COR-L47 (cell line): ENCODE data around the gene MMP24OS.
"Not testable (repeated sequence)": the region's sequence is repeated elsewhere in the genome, so short reads cannot be mapped to it uniquely, and the experiment has no call there.

Experiments
- DNase-seq: peaks from one replicate; lab custom pipeline; 2025; lab: John Stamatoyannopoulos, UW

MMP24OS gene

DNA sequence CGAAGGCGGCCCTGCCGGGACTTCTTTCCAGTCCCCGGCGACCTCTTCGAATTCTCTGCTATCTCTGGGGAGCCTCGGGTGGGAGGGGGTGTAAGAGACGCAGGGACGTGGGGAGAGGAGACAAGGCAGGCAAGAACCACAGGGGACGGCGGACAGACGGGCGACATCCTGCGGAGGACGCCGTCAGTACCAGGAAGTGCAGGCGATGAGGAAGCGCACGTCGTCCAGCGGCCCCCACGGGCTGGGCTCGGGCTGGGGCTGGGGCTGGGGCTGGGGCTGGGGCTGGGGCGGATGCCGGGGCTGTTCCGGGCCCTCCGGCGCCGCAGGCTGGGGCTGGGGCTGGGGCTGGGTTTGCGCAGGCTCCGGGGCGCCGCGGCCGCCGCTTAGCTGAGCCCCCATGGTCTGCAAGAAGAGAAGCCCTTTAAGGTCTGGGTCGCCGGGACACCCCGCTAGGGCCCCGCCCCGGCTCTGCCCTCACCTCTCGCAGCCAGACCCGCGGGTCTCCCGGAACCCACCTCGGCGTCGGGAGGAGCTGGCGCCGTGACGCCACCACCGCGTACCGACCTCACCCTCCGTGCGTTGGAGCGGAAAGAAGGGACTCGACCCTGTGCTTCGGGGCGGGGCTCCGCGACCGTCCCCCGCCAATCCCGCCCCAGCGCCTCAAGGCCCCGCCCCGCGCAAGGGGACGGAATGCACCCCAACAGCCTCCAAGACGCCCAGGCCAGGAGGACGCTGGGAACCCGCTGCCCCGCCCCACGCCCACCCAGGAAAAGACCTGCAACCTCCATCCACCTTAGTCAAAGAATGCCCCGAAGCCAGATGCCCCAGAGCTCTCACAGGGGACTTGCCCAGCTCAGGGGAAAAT, at the start of gene MMP24OS:
TSS of gene MMP24OS (minus strand) at position 592 of the 865 bp plus-strand sequence. CDS start at position 399, 193 bp downstream.
- DNase-seq, result peak; percentile 82

DNA sequence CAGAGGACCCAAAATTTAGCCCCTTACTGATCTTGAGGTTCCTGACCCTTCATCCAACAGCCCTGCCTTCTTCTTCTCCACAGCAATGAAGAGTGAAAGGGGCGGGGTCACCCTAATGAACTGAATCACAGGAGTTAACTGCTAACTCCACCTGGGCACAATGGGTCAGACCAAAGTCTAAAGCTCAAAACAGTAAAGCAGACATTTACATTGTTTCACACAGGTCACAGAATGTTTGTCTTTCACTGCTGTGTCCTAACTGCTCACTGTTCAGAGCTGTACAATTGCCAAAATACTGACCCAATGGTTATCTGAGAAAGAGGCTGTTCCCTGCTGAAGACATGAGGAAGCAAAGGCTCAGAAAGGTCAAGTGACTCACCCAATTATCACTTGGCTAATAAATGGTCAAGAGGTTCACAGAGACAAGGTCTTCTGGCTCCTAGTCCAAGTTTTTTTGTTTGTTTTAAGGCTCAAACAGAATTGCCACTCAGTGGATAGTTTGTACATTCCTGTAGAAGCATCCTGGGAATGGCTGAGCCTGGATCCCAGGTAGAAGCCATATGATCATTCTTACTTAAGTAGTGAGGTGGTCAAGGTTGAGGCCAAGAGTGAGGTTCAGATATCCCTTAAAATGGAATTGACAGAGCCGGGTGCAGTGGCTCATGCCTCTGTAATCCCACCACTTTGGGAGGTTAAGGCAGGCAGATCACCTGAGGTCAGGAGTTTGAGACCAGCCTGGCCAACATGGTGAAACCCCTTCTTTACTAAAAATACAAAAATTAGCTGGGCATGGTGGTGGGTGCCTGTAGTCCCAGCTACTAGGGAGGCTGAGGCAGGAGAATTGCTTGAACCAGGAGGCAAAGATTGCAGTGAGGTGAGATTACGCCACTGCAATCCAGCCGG, 49.4 kb upstream of the MMP24OS start:
- no peak for DNase-seq

DNA sequence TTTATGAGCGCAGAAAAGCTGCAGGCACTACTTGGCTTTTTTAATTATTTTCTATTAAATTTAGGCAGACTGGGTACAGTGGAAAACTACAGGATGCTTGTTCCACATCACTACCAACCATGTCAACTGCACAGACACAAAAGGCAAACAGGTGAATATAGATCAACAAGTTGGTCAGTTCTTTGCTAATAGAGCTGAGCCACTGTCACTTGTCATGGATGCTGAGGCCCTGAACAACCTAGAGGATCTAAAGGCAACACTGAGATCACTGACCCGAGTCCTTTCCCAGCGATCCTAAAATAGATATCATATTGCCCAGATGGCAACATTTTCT, 48.8 kb upstream of the MMP24OS start:
- DNase-seq, result no peak

DNA sequence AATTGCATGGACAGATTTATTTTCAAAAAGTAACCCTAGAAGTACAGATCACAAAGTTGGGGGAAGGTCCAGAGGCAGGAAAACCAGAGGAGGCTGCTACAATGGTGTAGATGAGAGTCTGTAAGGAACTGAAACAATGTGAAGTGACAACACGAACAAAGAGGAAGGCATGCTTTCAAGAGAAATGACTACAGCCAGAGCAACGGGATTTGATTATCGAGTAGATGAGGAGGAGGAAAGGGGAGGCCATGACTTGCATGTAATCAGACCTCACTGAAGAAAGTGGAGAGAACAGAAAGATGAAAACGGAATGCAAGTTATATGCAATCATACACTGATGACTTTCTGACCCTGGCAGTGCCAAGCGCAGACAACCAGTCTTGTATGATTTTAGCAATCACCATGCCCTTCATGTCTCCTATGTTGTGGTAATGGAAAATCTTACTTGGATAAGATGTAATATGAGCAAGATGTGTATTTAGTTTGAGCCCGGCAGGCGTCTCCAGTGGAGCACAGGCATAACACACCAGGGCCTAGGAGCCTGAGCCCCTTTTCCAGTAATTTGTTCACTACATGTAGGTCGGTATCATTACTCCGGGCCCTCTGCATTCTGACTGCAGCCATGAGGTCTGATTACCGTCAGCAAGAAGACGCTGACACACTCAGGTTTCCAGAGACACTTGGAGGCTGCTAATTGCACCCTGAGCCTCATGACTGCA, 48.3 kb upstream of the MMP24OS start:
- DNase-seq, result no peak

DNA sequence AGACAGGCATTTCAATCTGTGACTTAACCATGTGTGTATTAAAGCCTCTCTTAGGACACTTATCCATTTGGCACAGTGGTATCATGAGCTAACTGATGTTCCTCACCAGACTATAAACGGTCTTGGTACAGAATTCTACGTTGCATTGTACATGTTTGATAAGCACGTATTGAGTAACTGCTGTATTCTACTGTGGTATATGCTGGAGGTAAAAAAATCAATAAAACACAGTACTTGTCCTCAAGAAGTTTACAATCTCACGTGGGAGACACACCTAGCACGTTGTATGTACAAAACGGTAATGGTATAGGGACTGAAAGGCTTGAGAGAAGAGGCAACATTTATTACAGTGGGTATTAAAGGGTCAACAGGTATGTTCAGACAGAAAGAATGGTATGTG, 47.5 kb upstream of the MMP24OS start:
- DNase-seq, result no peak

DNA sequence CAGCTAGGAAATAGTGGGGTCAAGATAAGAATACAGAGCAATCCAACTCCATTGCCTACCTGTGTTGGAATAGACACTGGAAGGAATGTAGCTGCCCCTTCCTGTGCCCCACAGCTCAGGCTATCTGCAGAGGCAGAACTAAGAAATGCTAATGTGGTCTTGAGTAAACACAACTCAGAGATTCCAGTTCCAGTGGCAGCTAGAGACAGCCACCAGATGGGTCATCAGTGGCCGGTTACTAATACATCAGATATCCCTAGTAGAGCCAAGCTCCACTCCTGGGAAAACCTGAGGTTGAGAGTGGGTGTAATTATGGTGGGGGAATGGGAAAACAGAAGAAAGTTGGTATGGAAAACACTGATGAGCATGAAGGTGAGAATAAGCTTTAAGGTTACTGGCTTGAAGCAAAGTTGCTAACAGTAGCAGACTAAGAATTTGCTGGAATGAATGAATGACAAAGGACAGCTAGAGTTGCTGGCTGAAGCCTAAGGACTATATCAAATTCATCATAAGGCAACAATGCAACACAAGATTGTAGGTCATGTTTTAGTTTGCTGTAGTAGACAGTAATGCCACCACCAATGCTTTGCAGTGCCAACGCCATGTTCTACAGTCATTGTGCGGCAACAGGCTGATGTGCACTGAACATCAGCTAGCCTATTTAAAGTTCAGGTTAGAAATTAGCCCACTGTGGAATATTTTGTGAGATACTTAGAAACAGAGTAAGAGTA, 42.6 kb upstream of the MMP24OS start:
- DNase-seq, result no peak

DNA sequence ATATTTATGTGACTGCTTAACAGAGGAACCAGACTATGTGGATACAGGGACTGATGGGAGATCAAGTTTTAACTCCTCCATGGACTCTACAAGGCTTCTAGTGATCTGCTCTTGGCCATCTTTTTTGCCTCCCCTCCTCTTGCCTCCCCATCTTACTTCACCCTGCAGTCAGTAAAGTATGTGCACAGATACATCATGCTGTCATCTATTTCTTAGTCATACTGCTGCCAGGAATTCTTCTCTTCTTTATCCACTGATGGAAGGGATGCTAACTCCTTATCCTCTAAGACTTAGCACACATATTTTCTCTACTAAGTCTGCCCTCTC, 41.9 kb upstream of the MMP24OS start:
- DNase-seq, result no peak

DNA sequence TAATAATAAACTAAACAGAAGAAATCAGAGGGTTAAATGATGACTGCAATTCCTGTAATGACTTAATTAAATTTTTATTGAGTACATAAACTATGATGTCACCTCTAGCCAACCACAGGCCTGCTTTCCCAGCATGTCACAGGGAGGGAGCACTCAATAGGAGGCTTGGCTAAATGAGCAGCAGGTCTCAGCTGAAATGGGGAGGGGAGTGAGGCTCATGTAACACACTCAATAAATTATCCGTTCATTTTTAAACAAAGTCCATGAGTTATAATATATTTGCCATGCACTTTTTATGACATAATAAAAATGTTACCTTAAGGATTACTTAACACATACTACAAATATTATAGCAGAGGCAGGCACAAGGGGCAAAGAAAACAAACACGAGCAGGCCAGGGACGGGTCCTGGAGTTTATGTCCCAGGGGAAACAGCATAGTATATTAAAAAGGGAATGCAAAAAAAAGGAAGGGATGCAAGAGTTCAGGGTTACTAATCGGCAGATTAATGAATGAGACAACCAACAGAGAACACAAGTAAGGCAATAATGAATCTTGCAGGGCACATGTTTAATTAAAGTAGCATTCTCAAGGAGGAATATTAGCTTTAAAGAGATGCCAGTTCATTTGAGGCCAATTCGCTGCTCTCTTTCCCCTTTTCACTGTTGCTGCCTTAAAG, 41.4 kb upstream of the MMP24OS start:
- peak; percentile 7 for DNase-seq

DNA sequence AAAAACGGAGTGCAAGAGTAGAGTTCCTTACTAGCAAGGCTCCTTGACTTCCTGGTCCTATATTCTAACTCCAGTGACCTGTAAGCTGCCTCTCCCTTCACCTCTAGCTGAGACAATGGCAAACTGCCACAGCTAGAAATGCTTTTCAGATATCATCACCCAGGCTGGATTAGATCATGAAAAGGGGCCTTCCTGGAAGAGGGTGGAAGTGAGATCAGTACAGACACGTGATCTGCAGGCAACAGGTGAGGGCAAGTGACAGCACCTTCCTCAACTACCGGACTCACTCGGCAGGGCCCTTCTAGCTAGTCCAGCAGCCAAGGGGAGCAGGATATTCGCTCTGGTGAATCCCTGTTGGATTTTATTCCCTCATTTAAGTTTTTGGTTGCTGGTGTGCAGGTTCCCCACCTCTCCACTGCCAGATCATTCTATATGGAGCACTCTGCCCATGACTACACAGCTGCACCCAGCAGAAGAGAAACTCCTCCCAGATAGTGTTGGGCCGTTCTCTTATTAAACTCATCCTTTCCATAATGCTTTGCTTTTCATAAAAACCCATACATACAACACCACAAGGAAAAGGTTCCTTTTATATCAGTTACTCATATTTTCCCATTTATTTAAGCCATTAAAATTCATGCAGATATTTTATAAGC, 40.7 kb upstream of the MMP24OS start:
- no peak for DNase-seq

DNA sequence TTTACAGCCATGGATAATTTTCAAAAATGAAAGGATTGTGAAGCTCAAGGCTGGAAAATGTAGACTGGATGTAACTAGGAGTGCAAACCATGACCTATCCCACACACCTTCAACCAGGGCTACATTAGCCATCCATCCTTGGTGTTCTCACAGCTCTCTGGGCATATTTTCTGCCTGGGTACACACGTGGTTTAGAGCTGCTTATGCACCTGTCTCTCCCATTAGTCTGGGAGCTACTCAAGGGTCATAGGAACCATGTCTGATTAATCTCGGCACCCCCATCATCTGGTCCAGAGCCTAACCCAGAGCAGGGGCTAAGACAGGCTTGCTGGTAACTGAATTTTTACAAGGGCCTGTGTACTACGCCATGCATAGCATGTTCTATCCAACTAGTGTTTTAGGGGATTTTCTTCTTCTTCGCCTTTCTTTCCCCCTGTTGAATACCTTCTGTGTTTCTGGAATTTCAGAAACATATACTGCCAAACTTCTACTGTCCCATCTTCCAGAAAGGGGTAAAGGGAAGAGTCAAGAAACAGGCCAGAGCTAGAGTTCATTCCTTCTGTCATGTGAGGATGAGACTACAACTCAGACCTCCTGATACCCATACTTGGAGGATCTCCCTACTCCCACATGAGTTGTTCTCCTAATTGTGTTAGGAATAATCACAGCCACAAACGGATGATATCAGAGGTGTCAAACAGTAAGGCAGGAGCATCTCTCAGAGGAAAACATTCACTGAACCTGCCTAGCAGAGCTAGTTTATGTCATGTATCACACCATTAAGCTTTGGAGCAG, 39.7 kb upstream of the MMP24OS start:
- no peak for DNase-seq

DNA sequence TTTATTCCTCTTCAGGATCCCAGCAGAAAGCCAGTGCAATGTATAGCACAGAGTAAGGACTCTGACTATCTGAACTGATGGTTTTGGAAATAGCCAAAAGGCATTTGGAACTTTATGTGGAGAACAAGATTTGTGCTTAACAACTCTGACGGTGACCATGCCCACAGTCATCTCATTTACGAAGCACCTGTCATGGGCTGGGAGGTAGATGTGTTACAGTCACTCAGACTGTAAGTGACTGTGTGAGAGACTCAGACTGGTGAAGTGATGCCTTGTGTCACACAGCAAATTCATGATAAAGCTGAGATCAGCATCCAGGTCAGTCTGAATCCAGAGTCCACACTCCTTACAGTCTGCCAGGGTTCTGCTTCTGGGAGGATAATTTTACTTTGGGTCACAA, 38.2 kb upstream of the MMP24OS start:
- DNase-seq, result no peak

DNA sequence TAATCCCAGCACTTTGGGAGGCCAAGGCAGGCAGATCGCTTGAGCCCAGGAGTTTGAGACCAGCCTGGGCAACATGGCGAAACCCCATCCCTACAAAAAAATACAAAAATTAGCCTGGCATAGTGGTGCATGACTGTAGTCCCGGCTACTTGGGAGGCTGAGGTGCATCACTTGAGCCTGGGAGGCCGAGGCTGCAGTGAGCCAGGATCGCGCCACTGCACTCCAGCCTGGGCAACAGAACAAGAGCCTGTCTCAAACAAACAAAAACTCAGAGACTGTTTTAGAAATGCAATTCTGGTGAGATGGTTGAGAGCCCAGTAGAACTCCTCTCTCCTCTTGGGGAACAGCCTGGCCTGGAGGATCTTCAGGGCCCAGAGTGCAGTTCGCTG, 37.7 kb upstream of the MMP24OS start:
- DNase-seq, result not testable (repeated sequence)

DNA sequence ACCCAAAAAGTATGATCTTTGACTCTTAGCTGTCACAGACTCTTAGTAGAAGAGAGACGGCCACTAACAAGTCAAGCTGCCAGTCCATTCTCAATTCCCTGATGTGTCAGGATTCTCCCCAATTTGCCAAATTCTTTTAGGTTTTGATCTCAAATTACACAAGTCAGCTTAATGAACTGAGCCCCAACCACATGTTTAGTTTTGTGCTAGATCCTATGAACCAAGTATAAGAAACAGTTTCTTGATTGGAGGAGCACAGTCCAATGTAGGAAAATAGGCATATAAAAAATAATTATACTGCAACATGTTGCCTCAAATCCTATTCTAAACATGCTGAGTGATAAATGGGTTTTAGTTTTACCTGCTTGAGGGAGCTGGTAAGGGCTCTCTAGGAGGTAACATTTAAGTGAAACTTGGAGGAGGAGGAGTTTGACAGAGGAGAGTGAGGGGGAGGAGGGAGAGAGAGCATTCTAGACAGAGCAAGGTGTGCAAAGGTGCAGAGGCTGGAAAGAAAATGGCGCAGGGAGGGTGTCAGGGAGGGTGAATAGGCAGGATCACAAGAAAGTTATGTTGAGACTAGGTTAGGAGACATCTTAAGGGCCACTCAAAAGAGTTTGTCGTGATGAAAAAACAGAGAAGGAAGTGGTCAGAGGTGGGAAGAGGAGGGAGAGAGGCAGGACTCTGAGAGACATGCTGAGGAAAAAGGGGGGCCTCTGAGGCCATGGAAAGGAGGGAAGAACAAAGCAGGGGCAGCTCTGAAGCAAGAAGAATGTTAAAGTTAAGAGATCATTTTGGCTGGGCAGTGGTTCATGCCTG, 37.1 kb upstream of the MMP24OS start:
- no peak for DNase-seq

DNA sequence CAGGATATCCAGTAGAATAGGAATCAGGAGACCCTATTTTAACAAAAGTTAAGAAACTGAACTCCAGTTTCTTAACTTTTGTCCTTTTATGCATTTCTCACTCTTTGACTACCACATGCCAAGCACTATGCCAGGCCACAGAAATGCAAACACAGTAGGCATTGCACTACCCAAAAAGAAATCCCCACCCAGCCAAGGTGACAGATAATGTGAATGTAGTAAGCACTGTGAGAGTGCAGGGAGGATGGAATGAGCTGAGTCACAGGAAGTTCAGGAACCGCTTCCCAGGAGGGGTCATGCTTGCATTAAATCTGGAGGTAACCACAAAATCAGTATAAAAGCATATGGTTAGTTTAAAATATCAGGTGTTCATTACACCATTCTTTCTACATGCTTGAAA, 34.4 kb upstream of the MMP24OS start:
- DNase-seq, result no peak

DNA sequence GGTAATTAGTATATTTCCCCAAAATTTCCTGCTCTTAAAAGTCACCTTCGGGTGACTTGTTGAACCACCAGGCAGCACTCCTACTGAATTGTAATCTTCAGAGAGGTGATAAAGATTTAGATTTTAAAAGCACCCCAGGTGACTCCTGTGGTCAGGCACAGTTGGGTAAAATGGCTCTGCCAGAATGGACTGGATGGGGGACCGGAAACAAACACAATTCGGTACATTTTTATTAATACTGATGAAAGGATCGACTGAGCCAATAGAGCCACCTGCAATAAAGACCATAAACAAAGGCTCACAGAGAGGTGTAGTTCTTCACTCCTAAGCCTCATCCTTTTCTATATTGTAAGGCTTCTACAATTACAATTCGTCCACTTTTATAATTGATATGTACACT, 33.9 kb upstream of the MMP24OS start:
- DNase-seq, result no peak

DNA sequence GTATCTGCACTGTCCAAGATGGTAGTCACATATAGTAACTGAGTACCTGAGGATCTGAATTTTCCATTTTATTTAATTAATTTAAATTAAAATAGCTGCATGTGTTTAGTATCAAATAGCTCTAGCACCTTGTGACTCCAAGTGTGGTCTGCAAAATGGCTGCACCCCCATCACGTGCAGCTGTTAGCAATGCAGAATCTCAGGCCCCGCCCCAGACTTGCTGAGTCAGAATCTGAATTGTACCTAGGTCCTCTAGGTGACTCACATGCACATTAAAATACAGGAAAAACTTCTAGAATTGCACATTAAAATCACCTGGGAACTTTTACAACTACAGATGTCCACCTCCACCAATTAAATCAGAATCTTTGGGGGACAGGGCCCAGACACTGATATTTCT, 33.5 kb upstream of the MMP24OS start:
- DNase-seq, result no peak

DNA sequence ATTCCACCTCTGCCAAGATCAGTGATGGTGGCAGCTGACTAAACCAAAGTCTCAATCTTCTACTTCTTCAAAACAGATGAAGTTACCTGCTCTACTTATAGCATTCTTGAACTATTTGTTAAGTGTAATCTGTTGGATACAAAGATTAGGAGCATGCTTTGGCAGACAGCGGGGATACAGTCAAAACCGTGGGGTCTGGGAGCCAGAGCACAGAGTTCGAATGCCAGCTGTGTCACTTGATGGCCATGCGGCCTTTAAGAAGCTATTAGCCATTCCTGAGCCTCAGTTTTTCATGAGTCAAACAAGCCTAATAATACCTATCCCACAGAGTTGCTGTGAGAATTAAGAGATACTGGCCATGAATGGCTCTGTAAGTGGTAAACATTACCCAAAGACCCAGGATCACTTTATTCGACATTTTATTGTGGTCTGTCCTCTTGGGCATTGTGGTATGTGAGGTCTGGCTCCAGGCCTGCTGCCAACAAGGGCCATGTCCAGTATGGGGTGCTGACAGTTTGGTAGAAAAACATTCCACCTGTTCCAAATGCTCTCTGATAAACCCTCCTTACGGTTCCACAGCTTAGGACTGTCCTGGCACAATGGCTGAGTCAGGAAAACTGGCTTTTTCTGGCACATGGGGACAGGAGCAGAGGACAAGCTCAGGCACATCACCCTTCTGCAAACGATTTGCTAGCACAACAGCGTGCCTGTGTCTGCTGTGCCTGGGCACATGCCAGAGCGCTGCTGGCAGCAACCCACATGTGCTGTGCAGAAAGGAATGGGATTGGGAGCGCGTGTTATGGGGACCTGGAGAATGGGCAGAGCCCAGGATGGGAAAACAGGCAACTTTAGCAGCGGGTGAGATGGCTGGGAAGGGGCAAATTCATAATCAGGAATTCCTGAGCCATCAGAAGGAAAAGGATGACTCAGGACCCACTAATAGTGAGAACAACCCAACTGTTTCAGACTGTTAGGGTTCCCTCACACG, 30.0 kb upstream of the MMP24OS start:
- no peak for DNase-seq
